Prostate gland (tissue), 2 donors: Measurements from ENCODE around the gene PPM1B.

Source experiments
- POLR2A ChIP-seq: fragments of 450-650 bp; IDR thresholded peaks from one replicate; pipeline ENCODE4 v1.6.1; 2016; ENCODE audit warnings: antibody characterized with exemption, mild to moderate bottlenecking
- POLR2AphosphoS5 ChIP-seq: sonication (generic); formaldehyde crosslinking; IDR thresholded peaks from one replicate; pipeline ENCODE4 v1.6.1; 2017; ENCODE audit warnings: antibody characterized with exemption
- TF ChIP-seq, protein P1 (sequence below), 4 experiments: fragments of 200-600 bp in 2 of 4; fragments of 450-650 bp in 2 of 4; sonication (generic) in 2 of 4; IDR thresholded peaks; 1 replicate in 3 of 4; 2 replicates in 1 of 4; pipeline ENCODE4 v1.5.1; 2016 to 2019; ENCODE audit warnings: antibody characterized with exemption in 4 of 4, mild to moderate bottlenecking in 2 of 4, moderate library complexity in 2 of 4

- TF ChIP-seq POLR2AphosphoS5 (no peak), POLR2A (no peak)
- TF ChIP-seq, protein P1, sequence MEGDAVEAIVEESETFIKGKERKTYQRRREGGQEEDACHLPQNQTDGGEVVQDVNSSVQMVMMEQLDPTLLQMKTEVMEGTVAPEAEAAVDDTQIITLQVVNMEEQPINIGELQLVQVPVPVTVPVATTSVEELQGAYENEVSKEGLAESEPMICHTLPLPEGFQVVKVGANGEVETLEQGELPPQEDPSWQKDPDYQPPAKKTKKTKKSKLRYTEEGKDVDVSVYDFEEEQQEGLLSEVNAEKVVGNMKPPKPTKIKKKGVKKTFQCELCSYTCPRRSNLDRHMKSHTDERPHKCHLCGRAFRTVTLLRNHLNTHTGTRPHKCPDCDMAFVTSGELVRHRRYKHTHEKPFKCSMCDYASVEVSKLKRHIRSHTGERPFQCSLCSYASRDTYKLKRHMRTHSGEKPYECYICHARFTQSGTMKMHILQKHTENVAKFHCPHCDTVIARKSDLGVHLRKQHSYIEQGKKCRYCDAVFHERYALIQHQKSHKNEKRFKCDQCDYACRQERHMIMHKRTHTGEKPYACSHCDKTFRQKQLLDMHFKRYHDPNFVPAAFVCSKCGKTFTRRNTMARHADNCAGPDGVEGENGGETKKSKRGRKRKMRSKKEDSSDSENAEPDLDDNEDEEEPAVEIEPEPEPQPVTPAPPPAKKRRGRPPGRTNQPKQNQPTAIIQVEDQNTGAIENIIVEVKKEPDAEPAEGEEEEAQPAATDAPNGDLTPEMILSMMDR (IDR thresholded peaks at IDR 0.05): no peak
Measured at GRCh38 chr2:44148999-44149398, 19.7 kb upstream of the PPM1B start.
